Smooth muscle cell (in vitro differentiated cells): Measurements from ENCODE around the gene MAP4K1. TPM values are rescaled to one million over a fixed set of nuclear protein-coding genes. Genes with fewer than 3 reads are reported as not detected.

ENCODE experiments used
- DNase-seq: peaks from one replicate; lab custom pipeline; 2025; ENCODE audit not compliant: unreplicated experiment; lab: John Stamatoyannopoulos, UW
- H2AFZ ChIP-seq: fragments of 200-600 bp; sonication (generic); 2 replicates; pipeline ENCODE4 v1.6.0; 2016; ENCODE audit warnings: antibody characterized with exemption, low read depth, mild to moderate bottlenecking
- H3F3A ChIP-seq: fragments of 200-600 bp; sonication (generic); 2 replicates; pipeline ENCODE4 v1.6.0; 2017; ENCODE audit warnings: antibody characterized with exemption, low read depth
- H3K27ac ChIP-seq: fragments of 200-600 bp; sonication (generic); 2 replicates; pipeline ENCODE4 v1.5.1; 2016; ENCODE audit warnings: low read depth, mild to moderate bottlenecking
- H3K27me3 ChIP-seq: fragments of 200-600 bp; sonication (generic); 2 replicates; pipeline ENCODE4 v1.6.1; 2016; ENCODE audit warnings: low read depth, mild to moderate bottlenecking
- H3K36me3 ChIP-seq: fragments of 200-600 bp; sonication (generic); 2 replicates; pipeline ENCODE4 v1.5.1; 2016; ENCODE audit warnings: low read depth
- H3K4me1 ChIP-seq: fragments of 200-600 bp; sonication (generic); 2 replicates; pipeline ENCODE4 v1.5.1; 2016; ENCODE audit warnings: low read depth
- H3K4me2 ChIP-seq: fragments of 200-600 bp; sonication (generic); 2 replicates; pipeline ENCODE4 v1.6.0; 2016; ENCODE audit warnings: mild to moderate bottlenecking
- H3K4me3 ChIP-seq: fragments of 200-600 bp; sonication (generic); 2 replicates; pipeline ENCODE4 v1.5.1; 2016; ENCODE audit warnings: mild to moderate bottlenecking
- H3K79me2 ChIP-seq: fragments of 200-600 bp; sonication (generic); 2 replicates; pipeline ENCODE4 v1.6.0; 2016; ENCODE audit warnings: low read depth, mild to moderate bottlenecking
- H3K9ac ChIP-seq: fragments of 200-600 bp; sonication (generic); 2 replicates; pipeline ENCODE4 v1.6.0; 2016; ENCODE audit warnings: low read depth
- H3K9me3 ChIP-seq: fragments of 200-600 bp; sonication (generic); replicated peaks from 2 replicates; pipeline ENCODE4 v1.5.1; 2016; ENCODE audit warnings: low read depth
- H4K20me1 ChIP-seq: fragments of 200-600 bp; sonication (generic); 2 replicates; pipeline ENCODE4 v1.6.0; 2016; ENCODE audit warnings: low read depth
- WGBS: methylation state at CpG from one replicate; pipeline ENCODE4 v1.1.7; 2016; ENCODE audit warnings: low lambda C conversion rate; 5-methylcytosine and 5-hydroxymethylcytosine counted together
- polyA plus RNA-seq: library from polyadenylated mRNA; unstranded; fragments of >200 nt; fragmentation: Nextera tagmentation; extraction: Ambion mirVana; gene quantifications from 2 replicates; pipeline ENCODE4 v1.2.1, GENCODE V29; 2016
- total RNA-seq: library from RNA; depleted of rRNA; stranded (reverse); fragments of >200 nt; gene quantifications from 2 replicates; pipeline ENCODE4 v1.2.3, GENCODE V29; 2014
- TF ChIP-seq, protein P1 (sequence below): fragments of 200-600 bp; sonication (generic); IDR thresholded peaks from 2 replicates; pipeline ENCODE4 v1.5.1; 2017; ENCODE audit warnings: borderline replicate concordance, mild to moderate bottlenecking, antibody characterized with exemption; ENCODE audit not compliant: insufficient read depth, poor library complexity, severe bottlenecking

MAP4K1 gene
- total and polyA plus RNA-seq, 2 experiments from 2014 or later = 0.22 to 0.91 TPM

DNA sequence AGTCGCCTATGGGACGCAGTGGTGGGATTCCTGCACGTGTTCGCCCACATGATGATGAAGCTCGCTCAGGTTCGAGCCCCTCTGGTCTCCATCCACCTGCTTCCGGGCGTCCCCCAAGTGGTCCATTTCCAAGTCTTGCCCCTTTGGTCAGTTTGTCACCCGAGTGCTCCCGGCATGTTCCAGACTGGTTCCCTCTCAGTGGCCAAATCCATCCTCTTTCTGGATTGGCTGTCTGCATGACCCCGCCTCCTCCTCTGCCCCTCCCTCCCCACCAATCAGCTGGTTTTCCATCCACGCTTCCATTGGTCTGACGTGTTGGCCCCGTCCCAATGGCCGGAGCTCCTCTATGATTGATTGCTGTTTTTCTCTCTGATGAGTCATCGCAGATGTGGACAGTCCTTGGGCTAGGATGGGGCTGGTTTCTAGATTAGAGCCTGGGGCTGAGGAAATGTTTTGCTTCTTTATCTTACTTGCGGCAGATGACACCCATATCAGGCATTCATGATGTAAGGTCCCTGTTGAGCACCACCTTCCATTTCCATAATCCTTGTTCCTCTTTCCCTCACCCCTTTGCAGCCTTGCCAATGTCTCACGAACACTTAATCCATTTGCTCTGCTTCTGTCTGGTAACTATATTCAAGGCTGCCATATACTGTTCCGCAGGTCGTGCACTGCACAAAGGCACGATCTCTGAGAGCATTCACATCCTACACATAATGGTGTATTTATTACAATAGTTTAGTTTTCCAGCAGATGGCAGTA is 73.8 kb downstream of the MAP4K1 start:
- H3K27me3 ChIP-seq = no peaks in the 10 kb centered on the region
- H3K4me1 ChIP-seq = peaks cover 6% of the 10 kb centered on the region
- peak overlapping the region; percentile 58 for H2AFZ ChIP-seq
- H3K79me2 ChIP-seq = no peaks in the 10 kb centered on the region
- no peaks in the 10 kb centered on the region for H3K36me3 ChIP-seq
- DNase-seq = no peak
- no peaks in the 10 kb centered on the region for H3F3A ChIP-seq
- H3K4me2 ChIP-seq = peak overlapping the region; percentile 74
- whole genome bisulfite sequencing = 75% methylated on average over 21 of the region's 21 CpGs
- TF ChIP-seq, protein P1, sequence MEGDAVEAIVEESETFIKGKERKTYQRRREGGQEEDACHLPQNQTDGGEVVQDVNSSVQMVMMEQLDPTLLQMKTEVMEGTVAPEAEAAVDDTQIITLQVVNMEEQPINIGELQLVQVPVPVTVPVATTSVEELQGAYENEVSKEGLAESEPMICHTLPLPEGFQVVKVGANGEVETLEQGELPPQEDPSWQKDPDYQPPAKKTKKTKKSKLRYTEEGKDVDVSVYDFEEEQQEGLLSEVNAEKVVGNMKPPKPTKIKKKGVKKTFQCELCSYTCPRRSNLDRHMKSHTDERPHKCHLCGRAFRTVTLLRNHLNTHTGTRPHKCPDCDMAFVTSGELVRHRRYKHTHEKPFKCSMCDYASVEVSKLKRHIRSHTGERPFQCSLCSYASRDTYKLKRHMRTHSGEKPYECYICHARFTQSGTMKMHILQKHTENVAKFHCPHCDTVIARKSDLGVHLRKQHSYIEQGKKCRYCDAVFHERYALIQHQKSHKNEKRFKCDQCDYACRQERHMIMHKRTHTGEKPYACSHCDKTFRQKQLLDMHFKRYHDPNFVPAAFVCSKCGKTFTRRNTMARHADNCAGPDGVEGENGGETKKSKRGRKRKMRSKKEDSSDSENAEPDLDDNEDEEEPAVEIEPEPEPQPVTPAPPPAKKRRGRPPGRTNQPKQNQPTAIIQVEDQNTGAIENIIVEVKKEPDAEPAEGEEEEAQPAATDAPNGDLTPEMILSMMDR = peak; percentile 59
- H3K9ac ChIP-seq = no peak overlapping the region
- H3K4me3 ChIP-seq = no peak overlapping the region
- H3K9me3 ChIP-seq = no peaks in the 10 kb centered on the region
- H3K27ac ChIP-seq = no peak overlapping the region
- H4K20me1 ChIP-seq = no peaks in the 10 kb centered on the region

DNA sequence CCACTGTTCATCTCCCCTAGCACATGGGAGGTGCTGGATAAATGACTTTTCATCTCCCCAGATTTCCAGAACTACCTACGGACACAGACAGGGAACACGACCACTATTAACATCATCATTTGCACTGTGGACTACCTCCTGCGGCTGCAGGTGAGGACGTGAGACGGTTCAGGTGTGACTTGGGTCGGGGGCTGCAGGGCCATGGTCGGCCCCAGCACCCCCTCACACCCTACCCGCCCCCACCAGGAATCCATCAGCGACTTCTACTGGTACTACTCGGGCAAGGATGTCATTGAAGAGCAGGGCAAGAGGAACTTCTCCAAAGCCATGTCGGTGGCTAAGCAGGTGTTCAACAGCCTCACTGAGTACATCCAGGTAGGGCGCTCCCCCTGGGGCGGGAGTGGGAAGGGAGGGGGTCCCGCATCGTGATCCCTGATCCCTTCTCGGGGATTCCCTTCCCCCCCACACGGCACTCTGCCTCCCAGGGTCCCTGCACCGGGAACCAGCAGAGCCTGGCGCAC is 74.4 kb downstream of the MAP4K1 start:
- no peak overlapping the region for H2AFZ ChIP-seq
- DNase-seq = no peak
- WGBS = 96% methylated on average over 19 of the region's 19 CpGs
- no peaks in the 10 kb centered on the region for H4K20me1 ChIP-seq
- H3K79me2 ChIP-seq = no peaks in the 10 kb centered on the region
- H3K4me1 ChIP-seq = peaks cover 6% of the 10 kb centered on the region
- H3K27ac ChIP-seq = no peak overlapping the region
- no peaks in the 10 kb centered on the region for H3K36me3 ChIP-seq
- no peak overlapping the region for H3K9ac ChIP-seq
- H3K4me2 ChIP-seq = no peak overlapping the region
- no peaks in the 10 kb centered on the region for H3K27me3 ChIP-seq
- H3F3A ChIP-seq = no peaks in the 10 kb centered on the region
- H3K4me3 ChIP-seq = no peak overlapping the region
- H3K9me3 ChIP-seq = no peaks in the 10 kb centered on the region
- TF ChIP-seq, protein P1 = no peak

DNA sequence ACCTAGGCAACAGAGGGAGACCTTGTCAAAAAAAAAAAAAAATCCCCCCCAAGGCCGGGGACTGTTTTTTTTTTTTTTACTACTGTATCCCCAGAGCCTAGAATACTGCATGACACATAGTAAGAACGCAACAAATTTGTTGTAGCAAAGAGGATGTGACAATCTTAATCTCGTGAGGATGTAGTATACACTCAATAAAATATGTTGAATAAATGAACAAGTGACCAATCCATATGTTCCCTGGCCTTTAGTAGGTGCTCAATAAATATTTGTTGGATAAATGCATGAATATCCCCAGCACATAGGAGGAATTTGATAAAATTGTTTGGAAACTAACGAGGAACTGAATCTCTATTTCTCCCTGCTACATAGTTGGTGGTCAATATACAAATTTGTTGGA is 75.7 kb downstream of the MAP4K1 start:
- DNase-seq = no peak
- H3K36me3 ChIP-seq = no peaks in the 10 kb centered on the region
- 93% methylated on average over 4 of the region's 4 CpGs for WGBS
- H3K27me3 ChIP-seq = no peaks in the 10 kb centered on the region
- H3K4me2 ChIP-seq = no peak overlapping the region
- TF ChIP-seq, protein P1 = no peak
- H3K4me3 ChIP-seq = no peak overlapping the region
- H2AFZ ChIP-seq = no peak overlapping the region
- no peaks in the 10 kb centered on the region for H3K79me2 ChIP-seq
- no peak overlapping the region for H3K9ac ChIP-seq
- no peaks in the 10 kb centered on the region for H3K9me3 ChIP-seq
- H3K27ac ChIP-seq = no peak overlapping the region
- H3K4me1 ChIP-seq = peaks cover 6% of the 10 kb centered on the region
- H3F3A ChIP-seq = no peaks in the 10 kb centered on the region
- H4K20me1 ChIP-seq = no peaks in the 10 kb centered on the region
